DLD1 (cell line): Measurements from ENCODE around the gene FNTB.

ENCODE experiments used
- in situ Hi-C: cut with HindIII; loops from 2 replicates; pipeline ENCODE4 v1.10.0; 2017; ENCODE audit warnings: low sequenced_read_pairs

Gene FNTB

DNA sequence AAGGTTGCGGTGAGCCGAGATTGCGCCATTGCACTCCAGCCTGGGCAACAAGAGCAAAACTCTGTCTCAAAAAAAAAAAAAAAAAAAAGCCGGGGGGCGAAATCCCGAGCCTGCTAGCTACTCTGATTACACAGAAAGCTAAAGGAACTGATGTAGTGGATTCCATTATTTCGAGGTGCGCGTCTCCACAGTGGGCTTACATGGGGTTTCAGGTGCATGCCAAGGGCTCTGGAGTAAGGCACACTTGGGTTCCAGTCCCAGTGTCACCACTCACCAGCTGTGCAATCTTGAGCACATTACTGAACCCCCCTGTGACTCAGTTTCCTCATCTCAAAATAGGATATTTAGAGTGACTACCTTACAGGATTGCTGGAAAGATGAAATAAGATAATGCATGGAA lies 12.9 kb upstream of the FNTB start:
- in situ Hi-C loops: no loop called here

- in situ Hi-C loops: no loop called here
Observed at GRCh38 chr14:64974563-64974962, 12.1 kb upstream of the FNTB start.

DNA sequence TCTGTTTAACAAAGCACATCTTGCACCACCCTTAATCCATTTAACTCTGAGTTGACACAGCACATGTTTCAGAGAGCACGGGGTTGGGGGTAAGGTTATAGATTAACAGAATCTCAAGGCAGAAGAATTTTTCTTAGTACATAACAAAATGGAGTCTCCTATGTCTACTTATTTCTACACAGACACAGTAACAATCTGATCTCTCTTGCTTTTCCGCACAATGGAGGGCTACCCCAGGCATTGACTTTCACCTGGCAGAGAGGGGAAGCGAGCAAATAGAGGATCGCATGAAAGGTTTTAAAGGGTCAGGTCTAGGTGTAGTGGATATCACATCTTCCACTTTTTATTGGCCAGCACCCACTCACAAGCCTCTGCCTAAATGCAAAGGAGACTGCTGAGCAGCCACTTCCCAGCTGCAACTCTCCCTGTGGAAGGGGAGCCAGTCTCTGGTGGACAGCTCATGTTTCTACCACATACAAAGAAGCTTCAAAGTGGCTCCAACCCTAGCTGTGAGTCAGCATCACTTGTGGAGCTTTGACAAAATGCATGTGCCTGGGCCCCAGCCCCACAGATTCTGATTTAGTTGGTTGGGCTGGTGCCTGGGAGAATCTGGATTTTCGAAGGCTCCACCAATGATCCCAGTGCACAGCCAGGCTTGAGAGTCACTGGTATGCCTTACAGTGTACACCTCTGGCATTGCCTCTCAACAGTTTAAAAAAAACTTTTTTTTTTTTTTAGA lies 7.2 kb upstream of the FNTB start:
- in situ Hi-C loops: no loop called here

DNA sequence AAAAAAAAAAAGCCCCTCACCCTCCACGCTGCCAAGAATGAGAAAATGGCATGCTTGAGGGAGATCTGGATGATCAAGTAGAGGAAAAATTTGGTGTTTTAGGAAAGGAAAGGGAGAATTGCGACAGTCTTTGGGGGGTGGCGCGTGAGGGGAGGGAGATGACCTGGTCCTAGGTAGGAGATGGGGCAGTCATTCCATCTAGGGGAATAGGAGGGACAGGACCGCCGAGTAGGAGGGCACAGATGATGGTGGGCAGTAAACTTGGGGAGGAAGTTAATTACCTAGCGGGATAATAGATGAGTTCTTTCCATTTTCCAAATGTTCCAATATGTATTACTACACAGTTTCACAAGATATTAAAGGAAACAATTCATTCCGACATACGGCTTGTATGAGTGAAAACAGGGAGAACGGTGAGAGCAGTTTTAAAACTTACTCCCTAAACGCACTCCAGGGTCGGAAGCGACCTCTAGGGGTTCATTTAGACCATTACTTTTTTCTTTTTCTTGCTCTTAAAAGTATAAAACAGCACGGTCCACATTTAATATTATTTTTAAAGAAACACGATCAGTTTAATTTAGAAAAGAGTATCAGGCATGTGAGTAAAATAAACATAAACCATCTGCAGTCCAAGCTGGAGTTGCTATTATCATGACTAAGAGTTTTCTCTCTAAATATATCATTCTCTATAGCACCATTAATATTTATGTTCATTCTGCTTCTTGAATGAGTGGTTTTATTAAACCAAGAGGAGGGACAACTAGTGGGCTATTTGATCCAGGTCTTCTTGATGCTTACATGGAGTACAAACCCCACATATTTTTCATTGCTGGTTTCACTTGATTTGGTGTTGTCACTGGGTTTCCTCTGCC lies 3.0 kb upstream of the FNTB start:
- in situ Hi-C loops: no loop called here

GRCh38 chr14:64987438-64987767 lies 708 bp downstream of the FNTB start:
- in situ Hi-C loops: no loop called here

- in situ Hi-C loops: no loop called here
Observed at GRCh38 chr14:64990296-64990695, 3.6 kb downstream of the FNTB start.

DNA sequence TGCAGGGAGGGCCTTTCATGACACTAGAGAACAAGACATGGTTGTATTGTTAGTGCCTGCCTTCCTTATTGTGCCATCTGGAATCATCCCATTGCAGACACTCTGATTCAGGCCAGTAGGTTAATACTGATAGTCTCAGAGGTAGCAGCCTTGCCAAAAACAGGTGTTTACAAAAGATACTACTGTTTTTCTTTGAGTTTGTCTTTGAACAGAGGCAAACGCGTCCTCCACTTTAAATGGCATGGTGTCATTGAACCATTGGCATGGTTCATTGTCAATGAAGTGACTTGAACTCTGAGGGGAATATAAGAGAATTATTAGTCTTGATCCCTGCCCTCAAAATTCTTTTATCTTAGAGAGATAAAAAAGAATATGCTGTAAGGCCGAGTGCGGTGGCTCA lies 4.2 kb downstream of the FNTB start:
- in situ Hi-C loops: no loop called here

GRCh38 chr14:64992328-64992885 lies 5.7 kb downstream of the FNTB start:
- in situ Hi-C loops: no loop called here

DNA sequence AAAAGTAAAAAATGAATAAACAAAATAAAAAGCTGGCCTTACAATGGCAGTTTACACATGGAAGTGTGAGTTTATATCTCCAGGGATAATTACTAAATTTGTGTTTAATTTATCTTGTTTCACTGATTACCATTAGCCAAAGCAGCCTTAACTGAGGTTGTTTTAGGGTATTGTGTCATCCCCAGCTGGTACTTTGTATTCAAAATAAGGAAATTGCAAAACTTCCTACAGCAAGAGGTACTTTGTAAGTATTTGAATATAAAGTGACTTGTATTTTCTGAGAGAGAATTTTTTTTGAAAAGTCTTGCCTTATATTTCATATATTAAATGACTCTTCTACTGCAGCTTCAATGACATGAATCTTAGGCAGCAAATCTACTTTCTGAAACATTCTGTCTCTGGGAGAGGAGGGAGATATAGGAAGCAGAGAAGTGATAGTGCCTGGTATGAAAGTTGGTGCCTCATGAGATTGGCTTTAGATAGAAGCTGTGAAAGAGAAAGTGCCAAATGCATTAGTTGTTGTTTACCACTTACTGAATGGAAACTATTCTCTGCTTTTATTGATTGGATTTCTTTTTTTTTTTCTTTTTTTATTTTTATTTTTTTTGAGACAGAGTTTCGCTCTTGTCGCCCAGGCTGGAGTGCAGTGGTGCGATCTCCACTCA lies 6.7 kb downstream of the FNTB start:
- in situ Hi-C loops: no loop called here

DNA sequence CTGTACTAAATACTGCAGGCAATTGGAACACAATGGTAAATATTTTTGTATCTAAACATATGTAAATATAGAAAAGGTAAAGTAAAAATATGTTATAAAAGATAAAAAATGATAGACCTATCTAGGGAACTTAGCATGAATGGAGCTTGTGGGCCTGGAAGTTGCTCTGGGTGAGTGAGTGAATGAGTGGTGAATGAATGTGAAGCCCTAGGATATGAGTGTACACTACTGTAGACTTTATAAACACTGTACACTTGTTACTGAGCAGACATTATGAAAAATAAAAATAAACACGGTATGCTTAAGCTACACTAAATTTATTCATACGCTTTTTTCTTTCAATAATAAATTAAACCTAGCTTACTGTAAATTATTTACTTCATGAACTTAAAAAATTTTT lies 7.8 kb downstream of the FNTB start:
- in situ Hi-C loops: no loop called here

- in situ Hi-C loops: no loop called here
Observed at GRCh38 chr14:64995291-64995690, 8.6 kb downstream of the FNTB start.

DNA sequence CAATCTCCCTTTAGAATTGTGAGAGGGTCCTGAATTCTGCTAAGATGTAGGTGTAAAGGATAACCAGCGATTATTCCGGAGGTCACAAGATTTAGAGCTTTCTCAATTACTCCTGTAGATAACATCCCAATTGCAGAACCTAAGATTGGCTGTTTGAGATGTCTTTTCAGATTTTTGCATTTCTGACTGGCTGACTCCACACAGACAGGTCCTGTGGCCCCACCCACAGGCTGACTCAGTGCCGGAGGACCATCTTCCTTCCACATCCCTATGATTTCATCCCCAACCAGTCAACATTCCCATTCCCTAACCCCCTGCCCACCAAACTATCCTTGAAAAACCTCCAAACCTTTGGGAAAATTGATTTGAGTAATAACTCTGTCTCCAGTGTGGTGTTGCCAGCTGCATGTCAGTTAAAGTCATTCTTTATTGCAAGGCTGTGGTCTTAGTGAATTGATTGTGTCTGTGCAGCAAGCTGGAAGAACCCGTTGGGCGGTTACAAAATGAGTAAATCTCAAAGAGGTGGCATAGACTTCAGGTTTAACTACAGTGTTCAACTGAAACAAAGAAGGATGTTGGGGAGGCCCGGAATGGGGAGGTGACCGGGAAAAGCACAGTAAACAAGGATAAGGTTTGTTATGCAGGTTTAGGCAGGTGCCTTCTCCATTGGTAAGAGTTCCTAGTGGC lies 10.6 kb downstream of the FNTB start:
- in situ Hi-C loops: no loop called here

- in situ Hi-C loops: no loop called here
Observed at GRCh38 chr14:64998455-64998931, 11.8 kb downstream of the FNTB start.

DNA sequence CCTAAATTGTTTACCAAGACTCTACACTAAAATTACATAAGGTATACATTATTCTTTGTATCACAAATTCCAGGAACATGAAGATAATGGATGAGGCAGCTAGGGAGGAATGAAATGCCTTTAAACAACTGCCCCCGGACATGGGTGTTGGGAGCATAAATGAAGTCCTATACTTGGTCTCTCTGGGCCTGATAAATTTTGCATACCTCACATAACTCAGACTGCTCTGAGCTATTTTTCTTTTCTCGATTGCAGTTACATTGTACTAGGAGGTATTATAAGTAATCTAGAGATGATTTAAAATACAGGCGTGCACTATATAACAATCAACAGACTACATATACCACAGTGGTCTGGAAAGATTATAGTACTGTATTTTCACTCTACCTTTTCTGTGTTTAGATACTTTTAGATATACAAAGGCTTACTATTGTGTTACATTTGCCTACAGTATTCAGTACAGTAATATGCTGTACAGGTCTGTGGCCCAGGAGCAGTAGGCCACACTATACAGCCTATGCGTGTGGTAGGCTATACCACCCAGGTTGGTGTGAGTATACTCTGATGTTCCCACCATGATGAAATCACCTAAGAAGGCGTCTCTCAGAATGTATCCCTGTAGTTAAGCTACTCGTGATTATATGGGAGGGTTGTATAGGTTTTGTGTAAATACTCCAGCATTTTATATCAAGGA lies 14.3 kb downstream of the FNTB start:
- in situ Hi-C loops: no loop called here

DNA sequence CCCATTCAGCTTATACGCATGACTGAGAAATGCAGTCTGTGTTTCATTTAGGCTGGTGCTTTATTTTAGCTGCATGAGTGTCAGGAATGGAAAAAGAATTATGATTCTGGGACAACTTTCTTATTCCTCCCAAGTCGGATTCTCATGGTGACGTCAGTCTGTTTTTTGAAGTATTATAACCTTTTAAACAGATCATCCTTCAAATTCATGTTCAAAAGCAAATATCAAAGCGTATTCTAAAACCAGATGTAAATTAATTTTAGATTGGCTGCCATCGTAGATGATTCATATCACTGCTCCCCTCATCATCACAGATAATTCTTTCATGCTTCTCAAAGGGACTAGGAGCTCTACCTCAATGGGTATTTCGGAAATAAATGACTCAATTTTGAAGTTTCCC lies 15.0 kb downstream of the FNTB start:
- in situ Hi-C loops: no loop called here

GRCh38 chr14:65002586-65003210 lies 16.0 kb downstream of the FNTB start:
- in situ Hi-C loops: no loop called here

DNA sequence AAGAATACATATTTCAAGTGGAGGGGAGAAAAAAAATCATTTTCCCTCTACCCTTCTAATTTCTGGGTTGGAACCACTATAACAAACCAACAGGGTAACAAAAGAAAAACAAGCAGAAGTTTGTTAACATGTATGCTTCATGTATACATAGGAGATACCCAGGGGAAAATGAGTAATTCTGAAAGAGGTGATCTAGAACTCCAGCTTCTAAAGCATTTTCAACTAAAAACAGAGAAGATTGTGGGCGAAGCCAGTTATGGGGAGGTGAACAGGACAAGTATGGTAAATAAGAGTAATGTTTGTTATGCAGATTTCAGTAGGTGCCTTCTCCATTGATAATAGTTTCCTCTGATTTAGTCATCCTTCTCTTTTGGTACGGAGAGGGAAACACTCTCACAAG lies 16.7 kb downstream of the FNTB start:
- in situ Hi-C loops: no loop called here

DNA sequence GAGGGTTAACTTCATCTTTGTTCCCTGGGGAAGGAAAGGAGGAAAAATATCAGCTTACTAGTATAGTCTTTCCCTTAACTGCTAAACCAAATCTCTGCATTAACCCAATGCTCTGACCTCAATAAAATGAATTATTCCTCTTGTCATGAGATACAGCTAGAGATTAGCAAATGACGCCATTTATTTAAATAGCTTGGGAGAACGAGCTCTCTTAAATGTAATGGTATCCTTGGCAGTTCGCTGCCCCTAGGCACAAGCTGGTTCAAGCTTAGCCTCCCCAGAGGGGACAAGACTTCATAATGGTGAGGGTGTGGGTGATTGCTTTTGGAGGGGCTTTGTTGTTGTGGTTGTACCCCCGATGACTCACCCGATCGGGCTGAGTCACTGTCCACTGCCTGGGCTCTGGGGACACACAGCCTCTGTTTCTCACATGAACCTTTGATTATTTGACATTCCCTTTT lies 19.6 kb downstream of the FNTB start:
- in situ Hi-C loops: no loop called here

- in situ Hi-C loops: no loop called here
Observed at GRCh38 chr14:65007202-65007601, 20.5 kb downstream of the FNTB start.
